Peyer's patch (tissue), 4 donors: ENCODE data around the gene SORBS2. TPM values are rescaled to one million over a fixed set of nuclear protein-coding genes. Genes with fewer than 3 reads are reported as not detected.

Experiments used
- DNase-seq, 3 donors: peaks; one replicate each; pipeline ENCODE4 v3.0.0-alpha.2; 2017 to 2019
- H3K27ac ChIP-seq, 4 donors: fragments of 200-600 bp; sonication (generic); one replicate each; pipeline ENCODE4 v1.5.1; 2016 to 2019
- H3K27me3 ChIP-seq, 2 donors: fragments of 200-600 bp; sonication (generic); one replicate each; pipeline ENCODE4 v1.5.1; 2019
- H3K36me3 ChIP-seq, 3 donors: fragments of 200-600 bp; sonication (generic); one replicate each; pipeline ENCODE4 v1.5.1; 2016 to 2019
- H3K4me1 ChIP-seq, 4 donors: fragments of 200-600 bp; sonication (generic); one replicate each; pipeline ENCODE4 v1.5.1; 2016 to 2019
- H3K4me3 ChIP-seq, 4 donors: fragments of 200-600 bp; sonication (generic); 1 replicate in 3 of 4; 2 replicates in 1 of 4; pipeline ENCODE4 v1.5.1; 2016 to 2019; ENCODE audit warnings: mild to moderate bottlenecking in 1 of 4
- H3K9me3 ChIP-seq, 4 donors: fragments of 200-600 bp; sonication (generic); one replicate each; pipeline ENCODE4 v1.5.1; 2016 to 2019; ENCODE audit warnings: mild to moderate bottlenecking in 1 of 4
- CTCF ChIP-seq, 6 experiments: fragments of 450-650 bp in 4 of 6; fragments of 200-600 bp in 2 of 6; sonication (generic) in 1 of 6; IDR thresholded peaks; one replicate each; pipeline ENCODE4 v1.5.1; 2017 to 2019; ENCODE audit warnings: antibody characterized with exemption in 6 of 6, mild to moderate bottlenecking in 3 of 6, moderate library complexity in 1 of 6
- POLR2A ChIP-seq, 2 donors: fragments of 450-650 bp; IDR thresholded peaks; one replicate each; pipeline ENCODE4 v1.5.1; 2017; ENCODE audit warnings: antibody characterized with exemption in 2 of 2, mild to moderate bottlenecking in 2 of 2, moderate library complexity in 2 of 2
- total RNA-seq, 4 donors: library from RNA; depleted of rRNA; stranded (reverse); fragments of >200 nt; gene quantifications; one replicate each; pipeline ENCODE4 v1.1.0, GENCODE V29; 2016

Gene SORBS2
- total RNA-seq, 4 donors from 2014 or later: 15.8 to 61.9 (median 53.0) TPM

- H3K27me3 ChIP-seq: no peaks in the 10 kb centered on the region
- no peak overlapping the region for H3K4me3 ChIP-seq
- no peaks in the 10 kb centered on the region for H3K9me3 ChIP-seq
- no peak overlapping the region for H3K27ac ChIP-seq
- H3K36me3 ChIP-seq: no peaks in the 10 kb centered on the region
- no peaks in the 10 kb centered on the region for H3K4me1 ChIP-seq
- no peak for DNase-seq
- TF ChIP-seq POLR2A (IDR thresholded peaks at IDR 0.05): no peak
- no peak for TF ChIP-seq CTCF (IDR thresholded peaks at IDR 0.05)
Observed at GRCh38 chr4:185685804-185686203, 126.2 kb downstream of the SORBS2 start.

GRCh38 chr4:185683896-185684295 lies 128.1 kb downstream of the SORBS2 start:
- TF ChIP-seq CTCF (IDR thresholded peaks at IDR 0.05) (no peak), POLR2A (IDR thresholded peaks at IDR 0.05) (no peak)
- no peaks in the 10 kb centered on the region for H3K9me3 ChIP-seq
- H3K27ac ChIP-seq: no peak overlapping the region
- no peaks in the 10 kb centered on the region for H3K36me3 ChIP-seq
- DNase-seq: no peak
- no peak overlapping the region for H3K4me3 ChIP-seq
- H3K4me1 ChIP-seq: no peaks in the 10 kb centered on the region
- no peaks in the 10 kb centered on the region for H3K27me3 ChIP-seq

GRCh38 chr4:185683222-185683621 lies 128.8 kb downstream of the SORBS2 start:
- no peaks in the 10 kb centered on the region for H3K36me3 ChIP-seq
- no peak overlapping the region for H3K27ac ChIP-seq
- no peak for DNase-seq
- H3K4me1 ChIP-seq: no peaks in the 10 kb centered on the region
- H3K27me3 ChIP-seq: no peaks in the 10 kb centered on the region
- no peak overlapping the region for H3K4me3 ChIP-seq
- no peaks in the 10 kb centered on the region for H3K9me3 ChIP-seq
- TF ChIP-seq CTCF (IDR thresholded peaks at IDR 0.05) (no peak), POLR2A (IDR thresholded peaks at IDR 0.05) (no peak)

- Histone ChIP-seq H3K4me3 (no peak overlapping the region), H3K27ac (no peak overlapping the region), H3K4me1 (no peaks in the 10 kb centered on the region), H3K27me3 (no peaks in the 10 kb centered on the region), H3K36me3 (no peaks in the 10 kb centered on the region), H3K9me3 (no peaks in the 10 kb centered on the region)
- DNase-seq: no peak
- TF ChIP-seq CTCF (IDR thresholded peaks at IDR 0.05): no peak
- no peak for TF ChIP-seq POLR2A (IDR thresholded peaks at IDR 0.05)
Observed at GRCh38 chr4:185682236-185682635, 129.8 kb downstream of the SORBS2 start.

GRCh38 chr4:185681604-185682003 lies 130.4 kb downstream of the SORBS2 start:
- no peaks in the 10 kb centered on the region for H3K9me3 ChIP-seq
- TF ChIP-seq CTCF (IDR thresholded peaks at IDR 0.05): no peak
- no peak for TF ChIP-seq POLR2A (IDR thresholded peaks at IDR 0.05)
- DNase-seq: no peak
- H3K27ac ChIP-seq: no peak overlapping the region
- no peaks in the 10 kb centered on the region for H3K4me1 ChIP-seq
- no peak overlapping the region for H3K4me3 ChIP-seq
- H3K27me3 ChIP-seq: no peaks in the 10 kb centered on the region
- H3K36me3 ChIP-seq: no peaks in the 10 kb centered on the region

GRCh38 chr4:185680617-185681016 lies 131.4 kb downstream of the SORBS2 start:
- Histone ChIP-seq H3K9me3 (no peaks in the 10 kb centered on the region), H3K4me1 (no peaks in the 10 kb centered on the region), H3K27ac (no peak overlapping the region), H3K36me3 (no peaks in the 10 kb centered on the region), H3K4me3 (no peak overlapping the region), H3K27me3 (no peaks in the 10 kb centered on the region)
- TF ChIP-seq POLR2A (IDR thresholded peaks at IDR 0.05): no peak
- no peak for TF ChIP-seq CTCF (IDR thresholded peaks at IDR 0.05)
- DNase-seq: no peak
